H9 (cell line): ENCODE measurements around the gene ST6GAL1. TPM values are rescaled to one million over a fixed set of nuclear protein-coding genes. Genes with fewer than 3 reads are reported as not detected.

Source experiments
- DNase-seq: peaks from one replicate; pipeline ENCODE4 v3.0.0-alpha.2; 2017
- H2AFZ ChIP-seq: one replicate; pipeline ENCODE4 v1.6.1; 2013; ENCODE audit warnings: mild to moderate bottlenecking, low read length, control low read depth, moderate library complexity
- H2AK5ac ChIP-seq: 2 replicates; pipeline ENCODE4 v1.6.1; 2013; ENCODE audit warnings: low read length, control low read depth, mixed read lengths; ENCODE audit not compliant: insufficient read length
- H2BK120ac ChIP-seq: one replicate; pipeline ENCODE4 v1.6.1; 2013; ENCODE audit warnings: low read depth, mild to moderate bottlenecking, low read length, control low read depth, inconsistent platforms; ENCODE audit not compliant: poor library complexity, severe bottlenecking
- H2BK12ac ChIP-seq: 2 replicates; pipeline ENCODE4 v1.6.1; 2013; ENCODE audit warnings: low read length, control low read depth, mixed read lengths, low read depth; ENCODE audit not compliant: insufficient read length
- H2BK15ac ChIP-seq: 2 replicates; pipeline ENCODE4 v1.6.1; 2013; ENCODE audit warnings: low read depth, low read length, control low read depth
- H2BK20ac ChIP-seq: one replicate; pipeline ENCODE4 v1.6.1; 2013; ENCODE audit warnings: low read depth, mild to moderate bottlenecking, low read length, control low read depth, inconsistent platforms; ENCODE audit not compliant: poor library complexity, severe bottlenecking
- H2BK5ac ChIP-seq: 2 replicates; pipeline ENCODE4 v1.6.1; 2013; ENCODE audit warnings: low read length, control low read depth, mixed read lengths; ENCODE audit not compliant: insufficient read length
- H3K14ac ChIP-seq: 2 replicates; pipeline ENCODE4 v1.6.1; 2013; ENCODE audit warnings: low read length, control low read depth; ENCODE audit not compliant: insufficient read depth
- H3K18ac ChIP-seq: 2 replicates; pipeline ENCODE4 v1.6.1; 2013; ENCODE audit warnings: low read depth, mild to moderate bottlenecking, mixed read lengths, low read length, control low read depth; ENCODE audit not compliant: insufficient read length
- H3K23ac ChIP-seq: 2 replicates; pipeline ENCODE4 v1.6.1; 2013; ENCODE audit warnings: low read length, control low read depth, mixed read lengths, low read depth; ENCODE audit not compliant: insufficient read length
- H3K23me2 ChIP-seq: 2 replicates; pipeline ENCODE4 v1.6.1; 2013; ENCODE audit warnings: low read depth, mild to moderate bottlenecking, mixed read lengths, low read length, control low read depth; ENCODE audit not compliant: insufficient read length, poor library complexity, severe bottlenecking
- H3K27ac ChIP-seq: 2 replicates; pipeline ENCODE4 v1.5.1; 2013; ENCODE audit warnings: low read length, control low read depth, mixed read lengths, low read depth; ENCODE audit not compliant: insufficient read length
- H3K27me3 ChIP-seq: 2 replicates; pipeline ENCODE4 v1.6.1; 2013; ENCODE audit warnings: low read length, control low read depth, inconsistent platforms; ENCODE audit not compliant: insufficient read depth
- H3K4ac ChIP-seq: 2 replicates; pipeline ENCODE4 v1.6.1; 2013; ENCODE audit warnings: low read depth, mild to moderate bottlenecking, control low read depth, inconsistent platforms, low read length, moderate library complexity
- H3K4me1 ChIP-seq: 2 replicates; pipeline ENCODE4 v1.6.1; 2013; ENCODE audit warnings: low read length, control low read depth, inconsistent platforms; ENCODE audit not compliant: insufficient read depth
- H3K4me2 ChIP-seq: 2 replicates; pipeline ENCODE4 v1.6.1; 2013; ENCODE audit warnings: low read length, control low read depth, mixed read lengths; ENCODE audit not compliant: insufficient read length, insufficient read depth
- H3K56ac ChIP-seq: 2 replicates; pipeline ENCODE4 v1.6.1; 2013; ENCODE audit warnings: low read depth, mild to moderate bottlenecking, mixed read lengths, low read length, control low read depth; ENCODE audit not compliant: insufficient read length
- H3K79me1 ChIP-seq: 2 replicates; pipeline ENCODE4 v1.6.1; 2013; ENCODE audit warnings: low read depth, mild to moderate bottlenecking, moderate library complexity, low read length, control low read depth, inconsistent platforms; ENCODE audit not compliant: insufficient read depth, poor library complexity, severe bottlenecking
- H3K79me2 ChIP-seq: 2 replicates; pipeline ENCODE4 v1.6.1; 2013; ENCODE audit warnings: low read length, control low read depth, inconsistent platforms; ENCODE audit not compliant: insufficient read depth
- H3K9ac ChIP-seq: 2 replicates; pipeline ENCODE4 v1.6.1; 2013; ENCODE audit warnings: low read length, control low read depth, mixed read lengths; ENCODE audit not compliant: insufficient read length; ENCODE audit errors: extremely low read depth
- H3K9me3 ChIP-seq: one replicate; pipeline ENCODE4 v1.6.1; 2013; ENCODE audit warnings: low read depth, low read length, inconsistent platforms; ENCODE audit not compliant: control insufficient read depth
- H3T11ph ChIP-seq: one replicate; pipeline ENCODE4 v1.6.1; 2013; ENCODE audit warnings: mild to moderate bottlenecking, low read length, control low read depth, inconsistent platforms
- H4K20me1 ChIP-seq: one replicate; pipeline ENCODE4 v1.6.1; 2013; ENCODE audit not compliant: control insufficient read depth, insufficient read length, insufficient read depth
- H4K5ac ChIP-seq: 2 replicates; pipeline ENCODE4 v1.6.1; 2013; ENCODE audit warnings: low read depth, mild to moderate bottlenecking, mixed read lengths, low read length, control low read depth; ENCODE audit not compliant: insufficient read length
- H4K8ac ChIP-seq: replicated peaks from 2 replicates; pipeline ENCODE4 v1.6.1; 2013; ENCODE audit warnings: low read length, control low read depth, mixed read lengths, low read depth; ENCODE audit not compliant: insufficient read length
- H4K91ac ChIP-seq: 2 replicates; pipeline ENCODE4 v1.6.1; 2013; ENCODE audit warnings: low read depth, mild to moderate bottlenecking, moderate library complexity, mixed read lengths, low read length, control low read depth; ENCODE audit not compliant: insufficient read length
- H3K27ac Mint-ChIP-seq, 3 experiments: 2 replicates in 2 of 3; 3 replicates in 1 of 3; pipeline ENCODE4 v1.8.0; 2020 to 2021; ENCODE audit warnings: mixed read lengths in 3 of 3, mild to moderate bottlenecking in 1 of 3, moderate library complexity in 1 of 3
- H3K27me3 Mint-ChIP-seq: 2 replicates; pipeline ENCODE4 v1.8.0; 2021; ENCODE audit warnings: low read depth, mild to moderate bottlenecking, moderate library complexity, mixed read lengths
- H3K36me3 Mint-ChIP-seq, 3 experiments: 2 replicates in 2 of 3; 3 replicates in 1 of 3; pipeline ENCODE4 v1.8.0; 2020 to 2021; ENCODE audit warnings: low read depth in 3 of 3, mixed read lengths in 3 of 3; ENCODE audit not compliant: insufficient read depth in 1 of 3
- H3K4me1 Mint-ChIP-seq, 2 experiments: 2 replicates each; pipeline ENCODE4 v1.8.0; 2020; ENCODE audit warnings: mixed read lengths in 2 of 2
- H3K4me3 Mint-ChIP-seq, 2 experiments: 2 replicates in 1 of 2; 3 replicates in 1 of 2; pipeline ENCODE4 v1.8.0; 2020 to 2021; ENCODE audit warnings: mild to moderate bottlenecking in 2 of 2, mixed read lengths in 2 of 2, moderate library complexity in 1 of 2
- H3K9me3 Mint-ChIP-seq, 2 experiments: 2 replicates in 1 of 2; 3 replicates in 1 of 2; pipeline ENCODE4 v1.8.0; 2020; ENCODE audit warnings: mild to moderate bottlenecking in 2 of 2, mixed read lengths in 2 of 2, moderate library complexity in 1 of 2
- CTCF ChIP-seq: fragments of 200-600 bp; sonication (generic); conservative IDR thresholded peaks from 3 replicates; pipeline ENCODE4 v1.8.0; 2021; ENCODE audit warnings: antibody characterized with exemption, mild to moderate bottlenecking
- WGBS: extraction: QIAGEN DNeasy Blood & Tissue Kit; methylation state at CpG from one replicate; pipeline ENCODE4 v1.1.7; 2013; ENCODE audit warnings: missing lambda C conversion rate, low lambda C conversion rate, mixed read lengths; ENCODE audit not compliant: insufficient read length; ENCODE audit errors: extremely low coverage; 5-methylcytosine and 5-hydroxymethylcytosine counted together
- total RNA-seq: library from RNA; stranded (reverse); gene quantifications from 2 replicates; pipeline ENCODE4 v1.2.1, GENCODE V29; 2021

The ST6GAL1 gene
- total RNA-seq, 1 experiment from 2014 or later = 139 TPM

GRCh38 chr3:186990277-186990676 is 60.0 kb downstream of the ST6GAL1 start:
- no peak overlapping the region for H3K9ac ChIP-seq
- TF ChIP-seq CTCF = no peak
- H3K56ac ChIP-seq = no peak overlapping the region
- no CpG with 5 or more reads among the region's 3 CpGs for WGBS
- H4K20me1 ChIP-seq = no peaks in the 10 kb centered on the region
- no peak overlapping the region for H3K14ac ChIP-seq
- H2BK5ac ChIP-seq = no peak overlapping the region
- no peaks in the 10 kb centered on the region; the same call in 1 of the 2 replicates for H3K79me2 ChIP-seq
- peaks cover 25 to 47% of the 10 kb centered on the region in 2 experiments for H3K4me1 Mint-ChIP-seq
- H2BK12ac ChIP-seq = no peak overlapping the region
- H3K18ac ChIP-seq = no peak overlapping the region
- H3K27ac ChIP-seq = no peak overlapping the region
- H2BK120ac ChIP-seq = no peak overlapping the region
- H3K27ac Mint-ChIP-seq = no peak overlapping the region; a peak in 1 of 7 replicates
- H3K79me1 ChIP-seq = no peaks in the 10 kb centered on the region
- no peak overlapping the region for H3K23ac ChIP-seq
- DNase-seq = no peak
- no peak overlapping the region for H2AFZ ChIP-seq
- no peak overlapping the region for H4K91ac ChIP-seq
- H2BK15ac ChIP-seq = no peak overlapping the region
- H3K4me1 ChIP-seq = peaks cover 6% of the 10 kb centered on the region; the same call in 1 of the 2 replicates
- H3K4ac ChIP-seq = no peak overlapping the region
- H3K23me2 ChIP-seq = no peaks in the 10 kb centered on the region
- no peak overlapping the region for H2BK20ac ChIP-seq
- H3K36me3 Mint-ChIP-seq = peaks cover 26 to 65% (median 58%) of the 10 kb centered on the region in 3 experiments; a peak in 6 of 7 replicates
- no peaks in the 10 kb centered on the region for H3K9me3 ChIP-seq
- no peak overlapping the region for H3K4me2 ChIP-seq
- H4K8ac ChIP-seq = no peak overlapping the region
- no peak overlapping the region for H3K4me3 Mint-ChIP-seq
- no peak overlapping the region for H2AK5ac ChIP-seq
- no peak overlapping the region for H3T11ph ChIP-seq
- H4K5ac ChIP-seq = no peak overlapping the region
- no peaks in the 10 kb centered on the region for H3K27me3 Mint-ChIP-seq
- no peaks in the 10 kb centered on the region for H3K27me3 ChIP-seq
- H3K9me3 Mint-ChIP-seq = no peaks in the 10 kb centered on the region
